Stimulated activated CD4-positive, alpha-beta T cell treated with anti-CD3 and anti-CD28 coated beads, Interleukin-1b, Interleukin-23, amount 100 ng/mL, for 4 hours (primary cell): ENCODE measurements around the gene SPECC1.

Experiments
- DNase-seq, 2 donors: peaks; one replicate each; pipeline ENCODE4 v3.0.0-alpha.2; 2020; ENCODE audit warnings: low read depth in 2 of 2

The SPECC1 gene

DNA sequence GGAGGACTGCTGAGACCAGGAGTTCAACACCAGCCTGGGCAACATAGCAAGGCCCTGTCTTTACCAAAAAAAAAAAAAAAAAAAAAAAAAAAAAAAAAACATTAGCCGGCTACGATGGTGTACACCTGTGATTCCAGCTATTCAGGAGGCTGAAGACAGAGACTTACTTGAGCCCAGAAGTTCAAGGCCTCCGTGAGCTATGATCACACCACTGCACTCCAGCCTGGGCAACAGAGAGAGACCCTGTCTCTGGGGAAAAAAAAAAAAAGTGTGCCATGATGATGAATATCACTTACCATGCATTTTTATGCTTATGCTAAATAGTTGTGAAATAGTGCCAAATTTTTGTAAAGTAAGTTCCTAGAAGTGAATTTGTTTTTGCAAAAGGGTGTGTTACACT, 261.2 kb downstream of the SPECC1 start:
- no peak for DNase-seq

DNA sequence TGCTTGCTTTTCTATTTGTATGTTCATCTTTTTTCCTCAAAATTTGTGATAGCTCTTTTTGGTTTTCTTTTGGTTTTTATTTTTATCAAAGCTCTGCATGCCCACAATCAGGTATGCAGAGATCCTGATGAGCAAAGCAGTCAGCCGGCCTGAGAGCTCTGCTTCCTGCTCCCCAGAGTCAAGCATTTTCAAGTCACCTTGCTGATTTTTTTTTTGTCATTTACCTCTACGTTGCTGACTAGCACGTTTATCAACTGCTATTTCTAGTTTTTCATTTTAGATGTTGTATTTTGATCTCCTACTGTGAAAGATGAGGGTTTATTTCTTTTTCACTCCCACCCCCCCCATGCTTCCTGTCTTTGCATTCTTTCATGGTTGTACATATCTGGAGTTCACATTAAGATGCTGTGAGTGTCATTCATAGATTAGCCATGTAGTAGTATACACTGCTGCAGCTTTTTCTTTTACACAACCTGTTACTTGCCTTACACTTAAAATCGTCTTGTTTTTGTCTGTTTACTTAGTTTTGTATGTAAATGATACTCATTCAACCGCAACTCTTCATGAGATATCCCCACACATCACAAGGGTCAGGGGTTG, 262.0 kb downstream of the SPECC1 start:
- no peak for DNase-seq

GRCh38 chr17:20273741-20274500, 264.8 kb downstream of the SPECC1 start:
- no peak for DNase-seq

- no peak for DNase-seq
Measured at GRCh38 chr17:20275653-20276052, 266.5 kb downstream of the SPECC1 start.

GRCh38 chr17:20276421-20276820, 267.3 kb downstream of the SPECC1 start:
- no peak for DNase-seq

DNA sequence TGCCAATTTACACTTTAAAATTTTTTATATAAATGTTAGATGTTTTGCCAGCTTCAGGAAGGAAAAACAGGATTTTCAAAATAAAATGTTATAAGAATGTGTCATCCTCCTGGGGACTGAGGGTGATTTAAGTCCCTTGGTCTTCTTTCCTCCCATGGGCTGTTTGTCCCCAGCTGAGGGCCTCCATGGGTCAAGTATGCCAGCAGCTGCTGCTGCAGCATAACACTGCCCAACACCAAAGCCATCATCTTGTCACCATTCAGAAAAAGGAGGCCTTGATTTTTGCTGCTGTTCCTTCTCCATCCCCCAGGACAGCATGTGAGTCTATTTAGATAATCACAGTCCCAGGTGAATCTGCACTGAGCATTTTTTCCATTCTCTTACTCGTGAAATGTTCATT, 269.6 kb downstream of the SPECC1 start:
- no peak for DNase-seq

DNA sequence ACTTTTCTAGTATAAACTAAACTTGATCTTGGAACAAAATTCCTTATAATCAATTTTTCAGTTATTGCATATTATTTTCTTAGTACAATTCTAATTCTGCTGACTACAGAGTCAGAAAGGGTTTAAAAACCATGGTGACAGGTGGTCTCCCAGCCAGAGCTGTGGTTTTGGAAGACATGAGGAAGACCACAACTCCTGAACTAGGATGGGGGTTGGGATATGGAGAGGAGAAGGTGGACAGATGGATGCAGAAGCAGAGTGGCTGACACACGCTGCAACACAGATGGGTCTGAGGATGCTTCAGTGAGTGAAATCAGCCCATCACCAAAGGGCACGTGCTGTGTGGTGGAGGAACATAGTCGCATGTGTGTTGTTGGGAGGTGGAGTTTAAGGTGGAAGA, 270.5 kb downstream of the SPECC1 start:
- no peak for DNase-seq

DNA sequence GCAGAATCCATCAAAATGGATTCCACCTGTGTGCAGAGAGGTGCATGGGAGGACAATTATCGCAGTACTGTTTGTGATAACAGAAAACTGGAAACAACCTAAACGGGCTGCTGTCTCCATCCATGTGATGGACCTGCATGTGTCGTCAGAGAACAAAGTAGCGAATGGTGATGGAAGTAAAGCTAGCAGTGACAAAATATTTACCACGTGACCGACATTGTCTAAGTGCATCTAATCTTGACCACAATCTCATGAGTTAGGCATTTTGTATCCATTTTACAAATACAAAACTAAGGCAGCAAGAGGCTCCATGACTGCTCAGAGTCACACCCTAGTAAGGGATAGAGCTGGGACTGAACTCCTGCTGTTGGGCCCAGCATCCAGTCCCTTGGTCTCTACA, 270.9 kb downstream of the SPECC1 start:
- no peak for DNase-seq

GRCh38 chr17:20280851-20281250, 271.7 kb downstream of the SPECC1 start:
- no peak for DNase-seq

- DNase-seq, result no peak
Measured at GRCh38 chr17:20281860-20282259, 272.7 kb downstream of the SPECC1 start.

- DNase-seq, result no peak
Measured at GRCh38 chr17:20282526-20283308, 273.6 kb downstream of the SPECC1 start.

DNA sequence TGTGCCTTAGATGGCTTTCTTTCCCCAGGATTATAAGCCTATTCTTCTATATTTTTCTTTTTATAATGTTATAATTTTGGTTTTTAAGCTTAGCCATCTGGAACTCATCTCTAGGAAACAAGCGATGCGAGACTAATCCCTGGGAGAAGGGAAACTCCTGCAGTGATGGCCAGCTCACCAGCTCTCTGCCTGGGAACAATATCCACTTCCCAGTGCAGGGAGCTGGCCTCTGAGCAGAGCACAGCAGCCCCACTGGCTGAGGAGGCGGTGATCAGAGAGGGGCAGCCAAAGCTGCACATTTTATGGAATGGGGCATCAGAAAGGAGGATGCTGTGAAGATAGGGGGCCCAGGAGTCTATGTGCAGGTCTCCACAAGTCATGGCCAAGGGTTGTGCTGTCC, 274.9 kb downstream of the SPECC1 start:
- DNase-seq, result no peak

GRCh38 chr17:20284570-20285295, 275.6 kb downstream of the SPECC1 start:
- no peak for DNase-seq

GRCh38 chr17:20289984-20290383, 280.8 kb downstream of the SPECC1 start:
- no peak for DNase-seq

- no peak for DNase-seq
Measured at GRCh38 chr17:20291853-20292252, 282.7 kb downstream of the SPECC1 start.

GRCh38 chr17:20293501-20293900, 284.3 kb downstream of the SPECC1 start:
- no peak for DNase-seq

GRCh38 chr17:20294120-20294519, 285.0 kb downstream of the SPECC1 start:
- DNase-seq, result no peak

GRCh38 chr17:20299013-20299412, 289.9 kb downstream of the SPECC1 start:
- no peak for DNase-seq

DNA sequence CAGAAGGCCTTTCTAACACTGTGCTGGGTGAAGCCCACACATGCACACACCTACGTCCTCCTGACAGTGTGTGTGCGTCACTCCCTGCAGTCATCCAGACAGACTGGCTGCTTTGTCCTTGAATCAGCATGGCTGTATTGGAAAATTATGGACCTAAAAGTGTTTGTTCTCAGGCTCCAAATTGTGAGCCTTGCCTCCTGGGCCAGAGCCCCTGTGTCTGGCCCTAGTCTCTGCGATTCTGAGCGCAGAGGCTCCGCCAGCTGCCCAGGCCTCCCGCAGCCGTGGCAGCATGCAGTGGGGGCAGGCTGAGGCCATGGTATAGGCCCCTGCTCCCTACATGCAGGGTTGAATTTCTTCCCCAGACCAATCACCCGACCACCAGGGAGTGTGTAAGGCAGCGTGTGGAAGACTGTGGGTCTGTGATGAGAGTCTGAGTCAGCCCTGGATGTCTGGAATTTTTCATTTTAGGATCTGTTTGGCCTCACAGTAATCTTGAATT, 291.3 kb downstream of the SPECC1 start:
- DNase-seq, result no peak

DNA sequence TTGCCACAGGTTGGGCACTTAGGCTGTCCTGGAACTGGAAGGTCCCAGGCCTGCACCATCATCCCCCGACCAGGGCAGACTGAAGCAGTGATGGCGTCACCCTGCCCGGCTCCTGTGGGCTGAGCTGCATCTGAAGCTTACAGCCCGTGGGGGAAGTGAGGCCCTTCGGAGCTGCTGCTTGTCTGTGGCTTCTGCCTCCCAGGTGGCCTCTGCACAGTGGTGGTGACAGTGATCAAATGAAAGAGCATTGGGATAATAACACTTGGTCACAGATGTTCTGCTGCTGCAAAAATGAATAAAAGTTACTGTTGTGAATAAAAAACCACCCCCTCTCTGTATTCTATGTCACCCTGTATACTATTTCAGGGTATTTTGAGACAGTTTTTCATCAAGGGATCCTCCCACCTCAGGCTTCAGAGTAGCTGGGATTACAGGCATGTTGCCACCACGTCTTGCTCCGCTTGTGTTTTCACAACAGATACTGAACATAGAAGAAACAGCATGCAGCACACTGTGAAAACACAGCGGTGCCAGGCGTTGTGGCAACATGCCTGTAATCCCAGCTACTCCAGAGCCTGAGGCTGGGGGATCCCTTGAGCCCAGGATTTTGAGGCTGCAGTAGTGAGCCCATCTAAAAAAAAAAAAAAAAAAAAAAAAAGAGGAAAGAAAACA, 293.2 kb downstream of the SPECC1 start:
- DNase-seq, result no peak

- no peak for DNase-seq
Measured at GRCh38 chr17:20304961-20305360, 295.8 kb downstream of the SPECC1 start.
